ENCODE results near the gene SFXN1. TPM values are rescaled to one million over a fixed set of nuclear protein-coding genes. Genes with fewer than 3 reads are reported as not detected.

The SFXN1 gene
- total and polyA plus RNA-seq, 9 of the 15 experiments (the other 6 are each of a cell fraction or from before 2014, with no cell fraction given): 31.8 to 261 (median 113) TPM

- Histone ChIP-seq H3K4me2 (ENCODE audit: insufficient read depth, low read length) (no peak overlapping the region), H3K27me3 (ENCODE audit: control insufficient read depth in 2 of 2, insufficient read depth in 2 of 2, low read length in 2 of 2) (peaks cover 10 to 40% of the 10 kb centered on the region in 2 experiments; a peak in 4 of 5 replicates), H2AFZ (ENCODE audit: low read depth, low read length) (no peak overlapping the region), H3K27ac (ENCODE audit: extremely low read depth, low read depth, low read length) (no peak overlapping the region), H3K9ac (ENCODE audit: insufficient read depth in 1 of 2, low read depth in 2 of 2, low read length in 2 of 2) (no peak overlapping the region), H4K20me1 (replicated peaks; ENCODE audit: control insufficient read depth, insufficient read depth, low read length) (no peaks in the 10 kb centered on the region), H3K9me3 (replicated peaks; ENCODE audit: control insufficient read depth, insufficient read depth, low read depth, low read length) (no peaks in the 10 kb centered on the region), H3K36me3 (ENCODE audit: control insufficient read depth, insufficient read depth, low read length) (no peaks in the 10 kb centered on the region), H3K4me3 (no peak overlapping the region), H3K4me1 (replicated peaks in 1 of 2; ENCODE audit: control insufficient read depth in 2 of 2, insufficient read depth in 2 of 2, low read length in 2 of 2) (no peaks in the 10 kb centered on the region), H3K79me2 (ENCODE audit: control insufficient read depth, insufficient read depth, low read length) (no peaks in the 10 kb centered on the region), H3K9me1 (ENCODE audit: control insufficient read depth, insufficient read depth, low read length) (no peaks in the 10 kb centered on the region)
- ChIA-PET POLR2A (interaction anchor here (1.6 kb wide), 1 partner anchor 18 kb away, joined by 4 read pairs; no protein-coding TSS in a partner anchor), CTCF (ENCODE audit: low intra/inter-chr PET ratio) (interaction anchor here (1.5 kb wide), 1 partner anchor 34 kb away, joined by 12 read pairs; no protein-coding TSS in a partner anchor)
- FAIRE-seq (no peak), ATAC-seq (no peak), DNase-seq (ENCODE audit: extremely low read depth in 1 of 4, low spot score in 3 of 4) (no peak)
- in situ Hi-C loops (cut with MboI) (no loop called here), intact Hi-C loops (cut with micrococcal nuclease) (loop anchor here (1.0 kb wide), 1 partner anchor 34 kb away; no protein-coding TSS in a partner anchor)
- 0% methylated on average over 1 of the region's 1 CpG for WGBS (ENCODE audit: insufficient coverage, low coverage, missing lambda C conversion rate)
- TF ChIP-seq HLTF (IDR thresholded peaks at IDR 0.05) (no peak), RAD21 (CRISPR knock-in tag; conservative IDR thresholded peaks at IDR 0.05 in 1 of 2, IDR thresholded peaks at IDR 0.05 in 1 of 2) (peak in 1 of 2 experiments; percentile 68; a peak in 2 of 4 replicates), PTBP1 (IDR thresholded peaks at IDR 0.05; ENCODE audit: low read depth, low read length) (no peak), TFAM (CRISPR knock-in tag; conservative IDR thresholded peaks at IDR 0.05) (no peak), HNRNPL (IDR thresholded peaks at IDR 0.05; ENCODE audit: low read depth, low read length) (no peak)
- TF ChIP-seq, protein P1, sequence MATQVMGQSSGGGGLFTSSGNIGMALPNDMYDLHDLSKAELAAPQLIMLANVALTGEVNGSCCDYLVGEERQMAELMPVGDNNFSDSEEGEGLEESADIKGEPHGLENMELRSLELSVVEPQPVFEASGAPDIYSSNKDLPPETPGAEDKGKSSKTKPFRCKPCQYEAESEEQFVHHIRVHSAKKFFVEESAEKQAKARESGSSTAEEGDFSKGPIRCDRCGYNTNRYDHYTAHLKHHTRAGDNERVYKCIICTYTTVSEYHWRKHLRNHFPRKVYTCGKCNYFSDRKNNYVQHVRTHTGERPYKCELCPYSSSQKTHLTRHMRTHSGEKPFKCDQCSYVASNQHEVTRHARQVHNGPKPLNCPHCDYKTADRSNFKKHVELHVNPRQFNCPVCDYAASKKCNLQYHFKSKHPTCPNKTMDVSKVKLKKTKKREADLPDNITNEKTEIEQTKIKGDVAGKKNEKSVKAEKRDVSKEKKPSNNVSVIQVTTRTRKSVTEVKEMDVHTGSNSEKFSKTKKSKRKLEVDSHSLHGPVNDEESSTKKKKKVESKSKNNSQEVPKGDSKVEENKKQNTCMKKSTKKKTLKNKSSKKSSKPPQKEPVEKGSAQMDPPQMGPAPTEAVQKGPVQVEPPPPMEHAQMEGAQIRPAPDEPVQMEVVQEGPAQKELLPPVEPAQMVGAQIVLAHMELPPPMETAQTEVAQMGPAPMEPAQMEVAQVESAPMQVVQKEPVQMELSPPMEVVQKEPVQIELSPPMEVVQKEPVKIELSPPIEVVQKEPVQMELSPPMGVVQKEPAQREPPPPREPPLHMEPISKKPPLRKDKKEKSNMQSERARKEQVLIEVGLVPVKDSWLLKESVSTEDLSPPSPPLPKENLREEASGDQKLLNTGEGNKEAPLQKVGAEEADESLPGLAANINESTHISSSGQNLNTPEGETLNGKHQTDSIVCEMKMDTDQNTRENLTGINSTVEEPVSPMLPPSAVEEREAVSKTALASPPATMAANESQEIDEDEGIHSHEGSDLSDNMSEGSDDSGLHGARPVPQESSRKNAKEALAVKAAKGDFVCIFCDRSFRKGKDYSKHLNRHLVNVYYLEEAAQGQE (IDR thresholded peaks at IDR 0.05; ENCODE audit: borderline replicate concordance): peak; percentile 40; the same call in 1 of the 2 replicates
- TF ChIP-seq, protein P1 (CRISPR knock-in tag; IDR thresholded peaks at IDR 0.05; ENCODE audit: low read depth): no peak
- TF ChIP-seq, protein P2, sequence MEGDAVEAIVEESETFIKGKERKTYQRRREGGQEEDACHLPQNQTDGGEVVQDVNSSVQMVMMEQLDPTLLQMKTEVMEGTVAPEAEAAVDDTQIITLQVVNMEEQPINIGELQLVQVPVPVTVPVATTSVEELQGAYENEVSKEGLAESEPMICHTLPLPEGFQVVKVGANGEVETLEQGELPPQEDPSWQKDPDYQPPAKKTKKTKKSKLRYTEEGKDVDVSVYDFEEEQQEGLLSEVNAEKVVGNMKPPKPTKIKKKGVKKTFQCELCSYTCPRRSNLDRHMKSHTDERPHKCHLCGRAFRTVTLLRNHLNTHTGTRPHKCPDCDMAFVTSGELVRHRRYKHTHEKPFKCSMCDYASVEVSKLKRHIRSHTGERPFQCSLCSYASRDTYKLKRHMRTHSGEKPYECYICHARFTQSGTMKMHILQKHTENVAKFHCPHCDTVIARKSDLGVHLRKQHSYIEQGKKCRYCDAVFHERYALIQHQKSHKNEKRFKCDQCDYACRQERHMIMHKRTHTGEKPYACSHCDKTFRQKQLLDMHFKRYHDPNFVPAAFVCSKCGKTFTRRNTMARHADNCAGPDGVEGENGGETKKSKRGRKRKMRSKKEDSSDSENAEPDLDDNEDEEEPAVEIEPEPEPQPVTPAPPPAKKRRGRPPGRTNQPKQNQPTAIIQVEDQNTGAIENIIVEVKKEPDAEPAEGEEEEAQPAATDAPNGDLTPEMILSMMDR (IDR thresholded peaks at IDR 0.05 in 2 of 3, conservative IDR thresholded peaks at IDR 0.05 in 1 of 3; ENCODE audit: insufficient read depth in 2 of 3, low read depth in 1 of 3, low read length in 3 of 3): peak; percentile 21 to 50 (median 28); a peak in 2 of 6 replicates
- TF ChIP-seq, protein P3, sequence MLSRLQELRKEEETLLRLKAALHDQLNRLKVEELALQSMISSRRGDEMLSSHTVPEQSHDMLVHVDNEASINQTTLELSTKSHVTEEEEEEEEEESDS (CRISPR knock-in tag; IDR thresholded peaks at IDR 0.05): no peak
- no TSS peak for BruUV-seq (replicated peaks)
These were observed 89.6 kb downstream of the SFXN1 start for GRCh38 chr5:175567954-175568353.

Data from K562 (cell line).